Right lobe of liver (tissue), 4 donors: ENCODE results near the gene TFB2M.

ENCODE experiments used
- POLR2A ChIP-seq: fragments of 450-650 bp; IDR thresholded peaks from one replicate; pipeline ENCODE4 v1.6.1; 2017; ENCODE audit warnings: antibody characterized with exemption, mild to moderate bottlenecking
- TF ChIP-seq, protein P1 (sequence below), 4 donors: fragments of 200-600 bp in 3 of 4; fragments of 450-650 bp in 1 of 4; IDR thresholded peaks; one replicate each; pipeline versions ENCODE4 v1.5.1 to v1.8.0; 2016 to 2022; ENCODE audit warnings: antibody characterized with exemption in 4 of 4, mild to moderate bottlenecking in 2 of 4
- donor health status: DM: no; HTN: no; CAD: no.
- donor health status: DM: no; HTN: no; CAD: no.
- donor health status: DM: no; HTN: yes; CAD: no.

DNA sequence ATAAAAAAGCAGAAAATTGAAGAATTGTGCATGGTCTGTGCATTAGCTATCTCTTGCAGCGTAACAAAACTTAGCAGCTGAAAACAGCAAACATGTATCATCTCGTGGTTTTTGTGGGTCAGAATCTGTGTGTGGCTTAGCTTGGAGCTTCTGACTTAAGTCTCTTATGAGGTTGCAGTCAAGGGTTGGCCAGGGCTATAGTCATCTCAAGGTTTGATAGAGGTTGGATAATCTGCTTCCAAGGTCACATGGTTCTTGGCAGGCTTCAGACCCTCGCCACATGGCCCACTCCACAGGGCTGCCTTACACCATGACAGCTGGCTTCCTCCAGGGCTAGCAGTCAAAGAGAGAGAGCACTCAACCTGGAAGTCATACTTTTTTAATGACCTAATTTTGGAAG is 36.1 kb upstream of the TFB2M start:
- TF ChIP-seq POLR2A, result no peak
- TF ChIP-seq, protein P1, sequence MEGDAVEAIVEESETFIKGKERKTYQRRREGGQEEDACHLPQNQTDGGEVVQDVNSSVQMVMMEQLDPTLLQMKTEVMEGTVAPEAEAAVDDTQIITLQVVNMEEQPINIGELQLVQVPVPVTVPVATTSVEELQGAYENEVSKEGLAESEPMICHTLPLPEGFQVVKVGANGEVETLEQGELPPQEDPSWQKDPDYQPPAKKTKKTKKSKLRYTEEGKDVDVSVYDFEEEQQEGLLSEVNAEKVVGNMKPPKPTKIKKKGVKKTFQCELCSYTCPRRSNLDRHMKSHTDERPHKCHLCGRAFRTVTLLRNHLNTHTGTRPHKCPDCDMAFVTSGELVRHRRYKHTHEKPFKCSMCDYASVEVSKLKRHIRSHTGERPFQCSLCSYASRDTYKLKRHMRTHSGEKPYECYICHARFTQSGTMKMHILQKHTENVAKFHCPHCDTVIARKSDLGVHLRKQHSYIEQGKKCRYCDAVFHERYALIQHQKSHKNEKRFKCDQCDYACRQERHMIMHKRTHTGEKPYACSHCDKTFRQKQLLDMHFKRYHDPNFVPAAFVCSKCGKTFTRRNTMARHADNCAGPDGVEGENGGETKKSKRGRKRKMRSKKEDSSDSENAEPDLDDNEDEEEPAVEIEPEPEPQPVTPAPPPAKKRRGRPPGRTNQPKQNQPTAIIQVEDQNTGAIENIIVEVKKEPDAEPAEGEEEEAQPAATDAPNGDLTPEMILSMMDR (IDR thresholded peaks at IDR 0.05), result no peak
